Measurements from ENCODE around the gene PIEZO1.
A peak's percentile ranks its signal among the peaks of the same experiment; 100 is the strongest.

PIEZO1 gene

DNA sequence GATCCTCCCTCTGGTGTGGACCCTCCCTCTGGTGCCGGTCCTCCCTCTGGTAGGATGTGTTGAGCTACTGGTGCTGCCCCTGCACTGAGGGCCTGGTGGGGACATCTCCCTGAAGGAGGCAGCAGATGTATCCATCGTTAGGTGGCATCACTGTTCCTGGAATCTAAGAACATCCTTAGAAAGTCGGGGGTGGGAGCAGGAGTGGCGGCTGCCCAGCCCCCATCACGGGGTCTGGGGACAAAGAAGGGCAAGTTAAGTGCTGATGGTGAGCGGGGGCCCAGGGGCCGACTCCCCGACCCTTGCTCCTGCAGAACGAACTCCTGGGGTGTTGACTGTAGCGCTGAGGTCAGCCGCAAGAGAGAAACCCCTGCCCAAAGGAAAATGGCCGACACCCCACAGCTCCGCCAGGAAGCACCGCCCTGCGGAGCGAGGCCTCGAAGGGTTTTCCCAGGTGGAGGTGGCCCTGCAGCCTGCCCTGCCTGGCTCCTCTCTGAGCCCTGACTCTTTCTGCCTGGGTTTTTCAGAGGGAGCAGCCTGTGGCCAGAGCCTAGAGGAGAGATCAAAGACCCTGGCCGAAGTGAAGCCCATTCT, 73.2 kb downstream of the PIEZO1 start:
- Histone ChIP-seq H3K36me3 (ENCODE audit: insufficient read depth, low read length) (peaks cover 3% of the 10 kb centered on the region; the same call in 1 of the 2 replicates), H3K4me1 (ENCODE audit: insufficient read depth, low read length) (no peaks in the 10 kb centered on the region), H3K9me3 (ENCODE audit: control insufficient read depth, insufficient read depth, low read length) (no peaks in the 10 kb centered on the region), H3K9ac (ENCODE audit: low read depth, low read length) (no peak overlapping the region)

- Histone ChIP-seq H3K4me1 (ENCODE audit: insufficient read depth, low read length) (no peaks in the 10 kb centered on the region), H3K36me3 (ENCODE audit: insufficient read depth, low read length) (peaks cover 3% of the 10 kb centered on the region; the same call in 1 of the 2 replicates), H3K9ac (ENCODE audit: low read depth, low read length) (no peak overlapping the region), H3K9me3 (ENCODE audit: control insufficient read depth, insufficient read depth, low read length) (no peaks in the 10 kb centered on the region)
Measured at GRCh38 chr16:88710556-88710955, 74.5 kb downstream of the PIEZO1 start.

GRCh38 chr16:88706965-88707826, 77.8 kb downstream of the PIEZO1 start:
- H3K36me3 ChIP-seq (ENCODE audit: insufficient read depth, low read length), result no peaks in the 10 kb centered on the region
- no peaks in the 10 kb centered on the region for H3K4me1 ChIP-seq (ENCODE audit: insufficient read depth, low read length)
- H3K9ac ChIP-seq (ENCODE audit: low read depth, low read length), result peak overlapping the region; percentile 92
- no peaks in the 10 kb centered on the region for H3K9me3 ChIP-seq (ENCODE audit: control insufficient read depth, insufficient read depth, low read length)

GRCh38 chr16:88706229-88706964, 78.6 kb downstream of the PIEZO1 start, which contains the start of the genes CTU2 and RNF166:
Gene CTU2, plus strand, starts transcription at chr16:88706503. Its CDS starts 28 bp downstream, at chr16:88706531.
Gene RNF166, minus strand, starts transcription at chr16:88706408. Its CDS starts 83 bp downstream, at chr16:88706325.
- H3K9ac ChIP-seq (ENCODE audit: low read depth, low read length), result peak within 1 kb of the TSS; percentile 92
- H3K36me3 ChIP-seq (ENCODE audit: insufficient read depth, low read length), result no peaks in the 10 kb centered on the region
- no peaks in the 10 kb centered on the region for H3K9me3 ChIP-seq (ENCODE audit: control insufficient read depth, insufficient read depth, low read length)
- no peaks in the 10 kb centered on the region for H3K4me1 ChIP-seq (ENCODE audit: insufficient read depth, low read length)

- no peaks in the 10 kb centered on the region for H3K36me3 ChIP-seq (ENCODE audit: insufficient read depth, low read length)
- peak overlapping the region; percentile 92 for H3K9ac ChIP-seq (ENCODE audit: low read depth, low read length)
- H3K9me3 ChIP-seq (ENCODE audit: control insufficient read depth, insufficient read depth, low read length), result no peaks in the 10 kb centered on the region
- no peaks in the 10 kb centered on the region for H3K4me1 ChIP-seq (ENCODE audit: insufficient read depth, low read length)
Measured at GRCh38 chr16:88705801-88706228, 79.2 kb downstream of the PIEZO1 start.

DNA sequence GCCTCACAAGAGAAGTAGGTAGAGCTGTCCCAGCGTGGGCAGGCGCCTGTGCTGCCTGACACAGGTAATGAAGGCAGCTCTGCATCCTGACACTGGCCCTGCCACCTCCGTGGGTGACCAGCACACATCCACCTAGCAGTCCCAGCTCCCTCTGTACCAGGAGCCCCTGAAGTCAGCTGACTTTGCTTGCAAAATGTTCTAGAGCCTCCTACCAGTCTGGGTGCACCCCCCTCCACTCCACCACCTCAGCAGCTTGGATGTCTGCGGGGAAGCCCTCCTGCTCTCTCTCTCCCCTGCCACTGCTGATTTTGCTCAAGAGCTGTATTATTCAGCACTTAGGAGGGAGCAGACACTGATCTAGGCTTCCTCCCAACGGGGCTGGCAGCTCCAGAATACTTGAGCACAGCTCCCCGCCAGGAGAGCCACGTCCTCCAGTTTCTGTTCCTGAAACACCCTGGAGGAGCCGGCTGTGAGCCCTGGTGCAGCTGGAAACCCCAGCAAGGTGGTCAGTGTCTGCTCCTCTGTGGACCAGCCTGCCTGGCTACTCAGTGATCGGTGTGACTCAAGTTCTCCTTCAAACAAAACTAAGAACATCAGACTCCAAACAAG, 79.8 kb downstream of the PIEZO1 start:
- Histone ChIP-seq H3K4me1 (ENCODE audit: insufficient read depth, low read length) (no peaks in the 10 kb centered on the region), H3K9me3 (ENCODE audit: control insufficient read depth, insufficient read depth, low read length) (no peaks in the 10 kb centered on the region), H3K9ac (ENCODE audit: low read depth, low read length) (peak overlapping the region; percentile 92), H3K36me3 (ENCODE audit: insufficient read depth, low read length) (no peaks in the 10 kb centered on the region)

- Histone ChIP-seq H3K9me3 (ENCODE audit: control insufficient read depth, insufficient read depth, low read length) (no peaks in the 10 kb centered on the region), H3K36me3 (ENCODE audit: insufficient read depth, low read length) (no peaks in the 10 kb centered on the region), H3K4me1 (ENCODE audit: insufficient read depth, low read length) (no peaks in the 10 kb centered on the region), H3K9ac (ENCODE audit: low read depth, low read length) (no peak overlapping the region)
Measured at GRCh38 chr16:88703486-88704309, 81.3 kb downstream of the PIEZO1 start.

- Histone ChIP-seq H3K36me3 (ENCODE audit: insufficient read depth, low read length) (no peaks in the 10 kb centered on the region; the same call in 1 of the 2 replicates), H3K4me1 (ENCODE audit: insufficient read depth, low read length) (no peaks in the 10 kb centered on the region), H3K9me3 (ENCODE audit: control insufficient read depth, insufficient read depth, low read length) (no peaks in the 10 kb centered on the region), H3K9ac (ENCODE audit: low read depth, low read length) (no peak overlapping the region)
Measured at GRCh38 chr16:88702371-88703210, 82.4 kb downstream of the PIEZO1 start.

DNA sequence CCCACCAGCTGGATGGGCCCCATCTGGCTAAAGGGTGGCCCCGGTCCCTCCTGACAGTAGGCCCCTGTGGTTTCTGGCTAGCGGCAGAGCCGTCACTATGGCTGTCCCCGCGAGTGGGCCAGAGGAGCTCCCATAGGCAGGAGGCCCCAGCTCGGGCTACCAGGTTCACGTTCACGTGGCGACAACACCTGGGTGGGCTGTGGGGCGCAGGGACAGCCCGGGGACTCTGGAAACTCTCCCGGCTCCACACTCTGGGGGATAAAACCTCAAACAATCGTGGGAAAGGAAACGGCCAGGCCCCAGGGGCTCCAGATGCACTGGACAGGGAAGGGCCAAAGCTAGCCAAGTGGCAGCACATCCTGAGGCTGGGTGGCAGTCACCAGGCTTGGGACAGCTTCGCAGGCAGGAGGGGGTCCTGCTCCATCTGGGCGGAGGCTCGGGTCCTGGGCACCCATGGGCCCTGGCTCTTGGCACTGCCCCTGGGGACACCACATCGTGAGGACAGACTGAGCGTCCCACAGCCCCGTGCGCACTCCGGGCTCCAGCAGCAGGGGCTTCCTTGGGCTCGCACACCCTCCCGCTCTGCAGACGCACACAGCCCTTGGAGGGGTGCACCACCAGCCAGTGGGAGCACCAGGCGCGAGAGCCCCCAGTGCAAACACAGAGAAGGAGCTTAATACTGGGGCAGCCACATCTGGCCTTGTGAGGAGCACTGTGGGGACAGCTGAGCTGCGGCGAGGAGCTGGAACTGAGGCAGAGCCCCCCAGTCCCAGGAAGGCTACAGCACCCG, 83.2 kb downstream of the PIEZO1 start:
- no peak overlapping the region for H3K9ac ChIP-seq (ENCODE audit: low read depth, low read length)
- H3K36me3 ChIP-seq (ENCODE audit: insufficient read depth, low read length), result no peaks in the 10 kb centered on the region; the same call in 1 of the 2 replicates
- H3K9me3 ChIP-seq (ENCODE audit: control insufficient read depth, insufficient read depth, low read length), result no peaks in the 10 kb centered on the region
- H3K4me1 ChIP-seq (ENCODE audit: insufficient read depth, low read length), result no peaks in the 10 kb centered on the region

- no peak overlapping the region for H3K9ac ChIP-seq (ENCODE audit: low read depth, low read length)
Measured at GRCh38 chr16:88700636-88701482, 84.2 kb downstream of the PIEZO1 start.

DNA sequence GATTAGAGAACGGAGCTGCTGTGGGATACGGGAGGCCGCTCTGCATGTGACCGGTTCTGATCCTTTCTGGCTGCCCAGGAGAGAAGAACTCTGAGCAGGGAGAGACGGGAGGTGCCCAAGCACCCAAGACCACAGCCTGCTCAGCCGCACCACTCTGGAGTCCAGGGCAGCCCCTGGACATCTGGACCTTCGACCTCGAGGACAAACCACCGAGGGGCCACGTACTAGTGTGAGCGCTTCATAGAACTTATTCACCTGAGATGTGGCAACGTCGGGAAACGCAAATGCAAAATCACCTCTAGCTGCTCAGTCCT, 84.7 kb downstream of the PIEZO1 start:
- Histone ChIP-seq H3K9ac (ENCODE audit: low read depth, low read length) (no peak overlapping the region), H3K36me3 (ENCODE audit: insufficient read depth, low read length) (no peaks in the 10 kb centered on the region; the same call in 1 of the 2 replicates), H3K9me3 (ENCODE audit: control insufficient read depth, insufficient read depth, low read length) (no peaks in the 10 kb centered on the region), H3K4me1 (ENCODE audit: insufficient read depth, low read length) (no peaks in the 10 kb centered on the region)

More at GRCh38 chr16:88700636-88701482, 84.2 kb downstream of the PIEZO1 start:
- Histone ChIP-seq H3K4me1 (ENCODE audit: insufficient read depth, low read length) (no peaks in the 10 kb centered on the region), H3K9me3 (ENCODE audit: control insufficient read depth, insufficient read depth, low read length) (no peaks in the 10 kb centered on the region), H3K36me3 (ENCODE audit: insufficient read depth, low read length) (no peaks in the 10 kb centered on the region; the same call in 1 of the 2 replicates)

All from ES-I3 (cell line).